ENCODE data around the gene TICRR. TPM values are rescaled to one million over a fixed set of nuclear protein-coding genes. Genes with fewer than 3 reads are reported as not detected.

Gene TICRR
- total RNA-seq, 1 donor from 2014 or later = 0.40 TPM

GRCh38 chr15:89653578-89653977 is 78.3 kb downstream of the TICRR start:
- DNase-seq (ENCODE audit: low read depth in 2 of 2) = no peak

- DNase-seq (ENCODE audit: low read depth in 2 of 2) = no peak
These were observed 79.1 kb downstream of the TICRR start for GRCh38 chr15:89654301-89654761.

- peak; percentile 40 to 43 for DNase-seq (ENCODE audit: low read depth in 2 of 2)
These were observed 79.9 kb downstream of the TICRR start, which contains the start of gene KIF7 for GRCh38 chr15:89654847-89655805. Gene KIF7 (minus strand): TSS chr15:89655467. CDS start chr15:89652930, 2,537 bp downstream.

GRCh38 chr15:89656116-89656815 is 81.0 kb downstream of the TICRR start:
- no peak for DNase-seq (ENCODE audit: low read depth in 2 of 2)

DNA sequence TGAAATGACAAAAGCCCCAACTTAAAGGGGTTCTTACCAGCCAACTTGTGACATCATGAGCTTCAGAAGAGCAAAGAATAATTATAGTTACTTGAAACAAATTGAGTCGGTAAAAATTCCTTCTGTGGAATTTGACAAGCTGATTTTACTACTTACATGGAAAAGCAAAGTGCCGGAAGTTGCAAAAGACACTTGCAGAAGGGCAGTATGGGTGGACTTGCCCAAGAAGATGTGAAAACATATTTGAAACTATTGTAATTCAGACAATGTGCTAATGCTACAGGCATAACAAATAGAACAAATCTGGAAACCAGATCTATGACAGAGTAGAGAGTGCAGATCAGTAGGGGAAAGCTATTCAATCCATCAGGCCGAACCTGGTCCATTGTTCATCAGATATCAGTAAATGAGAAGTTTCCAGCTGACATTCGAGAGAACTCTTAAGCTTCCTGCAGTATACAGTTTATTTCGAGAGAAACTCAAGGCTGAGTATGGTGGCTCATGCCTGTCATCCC is 82.5 kb downstream of the TICRR start:
- no peak for DNase-seq (ENCODE audit: low read depth in 2 of 2)

DNA sequence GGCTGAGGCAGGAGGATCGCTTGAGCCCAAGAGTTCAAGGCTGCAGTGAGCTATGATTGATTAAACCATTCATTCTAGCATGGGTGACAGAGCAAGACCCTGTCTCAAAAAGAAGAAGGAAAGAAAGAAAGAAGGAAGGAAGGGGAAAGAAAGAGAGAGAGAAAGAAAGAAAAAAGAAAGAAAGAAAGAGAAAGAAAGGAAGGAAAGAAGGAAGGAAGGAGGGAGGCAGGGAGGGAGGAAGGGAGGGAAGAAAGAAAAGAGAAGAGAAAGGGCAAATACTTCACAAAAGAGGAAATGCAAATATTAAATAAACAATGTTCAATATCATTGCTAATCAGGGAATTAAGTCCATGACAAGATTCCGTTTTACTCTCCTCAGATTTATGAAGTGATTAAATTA is 84.0 kb downstream of the TICRR start:
- no peak for DNase-seq (ENCODE audit: low read depth in 2 of 2)

- DNase-seq (ENCODE audit: low read depth in 2 of 2) = no peak
These were observed 85.3 kb downstream of the TICRR start for GRCh38 chr15:89660556-89660955.

DNA sequence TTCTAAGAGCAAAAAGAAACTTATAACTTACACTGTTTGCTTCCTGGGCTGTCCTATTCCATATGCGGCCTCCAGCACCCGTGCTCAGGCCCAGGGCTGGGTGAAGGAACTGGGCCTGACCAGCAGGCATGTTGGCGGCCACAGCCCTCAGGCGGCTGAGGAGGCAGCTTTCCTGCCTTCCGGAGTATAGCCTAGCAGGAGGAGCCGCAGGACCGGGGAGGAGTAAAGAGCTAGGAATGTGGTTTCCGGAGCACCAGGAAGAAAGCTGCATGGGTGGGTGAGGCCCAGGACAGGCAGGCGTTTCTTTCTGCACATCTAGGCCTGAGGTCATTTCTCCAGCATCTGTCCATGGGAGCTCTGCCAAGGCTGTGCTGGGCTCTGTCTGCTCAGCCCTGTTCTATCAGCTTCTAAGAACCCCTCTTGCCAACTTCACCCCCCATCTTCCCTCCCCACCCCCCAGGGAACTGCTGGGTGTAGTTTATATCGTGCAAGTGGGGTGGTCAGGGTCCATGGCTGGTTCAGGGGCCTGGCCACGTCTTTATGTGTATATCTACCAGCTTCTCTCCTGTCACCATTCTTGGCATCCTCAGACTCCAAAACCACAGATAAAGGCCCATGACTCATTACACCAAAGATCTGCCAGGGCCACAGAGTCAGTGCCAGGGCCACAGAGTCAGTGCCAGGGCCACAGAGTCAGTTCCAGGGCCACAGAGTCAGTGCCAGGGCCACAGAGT is 87.8 kb downstream of the TICRR start:
- peak in 1 of 2 donors; percentile 91 for DNase-seq (ENCODE audit: low read depth in 2 of 2)

DNA sequence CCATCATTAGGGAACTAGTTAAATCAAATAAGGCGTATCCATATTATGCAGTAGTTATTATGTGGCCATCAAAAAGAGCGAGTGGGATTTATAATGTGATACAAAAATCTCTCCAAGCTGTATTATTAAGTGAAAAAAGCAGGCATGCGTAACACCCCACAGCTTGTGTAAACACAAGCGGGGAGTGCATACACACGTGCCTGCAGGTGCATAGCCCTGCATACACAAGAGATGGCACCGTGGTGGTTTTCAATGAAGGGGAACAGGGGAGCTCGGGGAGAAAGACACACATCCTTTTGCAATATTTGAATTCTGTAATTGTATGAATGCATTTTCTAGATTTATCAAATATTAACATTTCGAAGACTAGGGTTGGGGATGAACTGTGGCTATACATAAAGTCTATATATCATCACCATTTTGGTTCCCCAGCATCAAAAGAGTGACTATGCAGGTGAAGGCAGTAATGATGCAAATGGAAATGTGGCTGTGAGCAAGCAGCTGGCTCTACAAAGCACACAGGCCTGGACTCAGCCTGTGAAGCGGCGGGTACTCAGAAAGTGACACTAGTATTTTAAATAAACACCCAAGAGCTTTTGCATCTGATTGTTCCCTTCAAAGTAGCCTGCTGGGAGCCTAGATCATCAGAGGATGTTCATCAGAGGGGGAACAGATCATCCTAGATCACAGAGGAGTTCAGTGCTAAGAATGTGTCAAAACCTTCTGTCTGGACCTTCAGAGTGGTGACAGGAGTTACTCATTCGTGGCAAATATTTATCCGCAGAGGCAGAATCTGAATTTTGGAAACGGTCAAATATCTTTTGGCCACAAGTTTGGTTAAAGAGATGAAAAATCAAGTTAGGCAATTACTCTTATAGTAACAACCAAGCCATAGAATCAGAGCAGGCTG is 89.4 kb downstream of the TICRR start:
- no peak for DNase-seq (ENCODE audit: low read depth in 2 of 2)

GRCh38 chr15:89665449-89666181 is 90.3 kb downstream of the TICRR start:
- peak; percentile 53 to 65 for DNase-seq (ENCODE audit: low read depth in 2 of 2)

- DNase-seq (ENCODE audit: low read depth in 2 of 2) = no peak
These were observed 91.1 kb downstream of the TICRR start for GRCh38 chr15:89666184-89666857.

- no peak for DNase-seq (ENCODE audit: low read depth in 2 of 2)
These were observed 91.8 kb downstream of the TICRR start for GRCh38 chr15:89666858-89667705.

GRCh38 chr15:89667706-89667960 is 92.4 kb downstream of the TICRR start:
- DNase-seq (ENCODE audit: low read depth in 2 of 2) = no peak

DNA sequence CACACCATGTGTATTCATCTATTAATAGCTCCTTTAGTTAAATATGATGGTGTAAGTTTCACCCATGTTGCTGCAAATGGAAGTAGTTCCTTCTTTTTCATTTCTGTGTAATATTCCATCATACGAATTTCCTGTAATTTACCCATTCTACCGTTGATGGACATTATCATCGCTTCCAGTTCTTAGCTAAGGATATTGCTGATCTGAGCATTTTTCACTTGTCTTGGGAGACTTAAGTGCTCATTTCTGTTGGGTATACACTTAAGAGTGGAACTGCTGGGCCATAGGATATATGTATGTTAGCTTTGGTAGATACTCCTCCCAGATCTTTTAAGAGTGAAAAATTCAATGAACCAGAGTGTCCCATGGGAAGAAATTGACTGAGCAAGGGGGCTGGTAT is 92.9 kb downstream of the TICRR start:
- no peak for DNase-seq (ENCODE audit: low read depth in 2 of 2)

DNA sequence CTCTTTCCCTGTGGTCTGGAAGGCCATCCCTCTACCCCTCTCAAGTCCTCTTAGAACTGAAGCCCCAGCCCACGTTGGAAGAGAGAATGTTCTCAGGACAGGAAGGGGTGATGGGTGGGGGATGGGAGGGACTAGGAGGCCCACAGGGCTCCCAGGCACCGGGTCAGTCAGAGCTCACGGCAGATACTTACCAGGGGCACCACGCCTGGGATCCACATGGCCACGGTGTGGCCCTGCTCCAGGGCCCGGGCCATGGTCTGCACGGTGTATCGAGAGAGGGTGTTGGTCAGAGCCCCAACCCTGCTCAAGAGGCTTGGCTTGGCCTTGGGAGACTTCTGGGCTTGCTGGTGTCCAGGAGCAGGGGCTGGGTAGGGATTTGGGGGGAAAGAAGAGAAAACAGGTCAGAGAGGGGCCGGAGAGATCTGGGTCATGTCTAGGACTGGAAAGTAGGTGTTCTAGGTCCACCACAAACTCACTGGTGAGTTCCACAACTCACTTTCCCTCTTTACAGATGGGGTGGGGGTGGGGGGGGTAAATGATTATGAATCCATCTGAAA is 94.1 kb downstream of the TICRR start:
- DNase-seq (ENCODE audit: low read depth in 2 of 2) = no peak

GRCh38 chr15:89669941-89670340 is 94.7 kb downstream of the TICRR start:
- DNase-seq (ENCODE audit: low read depth in 2 of 2) = no peak

DNA sequence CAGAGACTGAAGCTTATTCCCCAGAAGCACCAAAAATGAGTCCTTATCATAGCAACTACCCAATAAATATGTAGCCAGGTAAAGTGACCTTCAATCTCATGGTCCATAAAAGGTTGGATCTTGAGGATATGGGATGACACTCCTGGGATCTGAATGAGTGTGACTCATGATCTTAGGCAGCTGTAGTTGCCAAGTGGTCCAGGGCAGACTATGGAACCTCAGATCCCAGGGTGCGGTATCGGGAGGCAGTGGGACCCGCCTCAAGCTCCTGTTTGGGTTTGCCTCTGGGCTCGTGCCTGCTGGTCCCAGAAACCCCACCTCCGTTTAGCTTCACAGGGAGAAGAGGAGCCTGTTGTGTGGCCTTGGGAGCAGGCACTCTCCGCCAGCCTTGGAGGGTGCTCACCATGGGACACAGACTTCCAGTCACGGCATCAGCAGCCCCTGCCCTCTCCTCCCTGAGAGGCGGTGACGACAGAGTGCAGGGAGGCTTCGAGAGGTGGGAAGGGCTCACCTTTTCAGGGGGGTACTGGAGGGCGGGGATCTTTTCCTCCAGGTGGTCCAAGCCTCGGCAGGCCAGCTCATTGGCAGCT is 95.8 kb downstream of the TICRR start:
- DNase-seq (ENCODE audit: low read depth in 2 of 2) = no peak

DNA sequence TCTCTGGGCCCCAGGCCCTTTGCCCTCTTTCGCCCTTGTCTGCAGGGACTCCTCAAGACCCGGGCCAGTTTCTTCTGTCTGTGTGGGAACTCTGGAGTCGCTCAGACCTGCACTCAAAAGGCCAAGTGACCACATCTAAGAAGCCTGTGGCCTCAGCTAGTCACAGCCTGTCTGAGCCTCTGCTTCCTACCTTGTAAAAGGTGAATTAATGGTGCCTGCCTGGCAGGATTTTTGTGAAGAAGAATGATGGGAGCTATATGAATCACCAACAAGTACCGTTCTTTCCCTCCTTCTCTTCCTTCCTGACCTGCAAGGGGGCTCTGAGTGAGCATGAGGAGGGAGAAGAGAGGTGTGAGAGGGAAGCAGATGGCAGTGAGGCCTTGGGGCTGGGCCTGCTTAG is 96.4 kb downstream of the TICRR start:
- no peak for DNase-seq (ENCODE audit: low read depth in 2 of 2)

Measured in lung microvascular endothelial cell (primary cell).